Astrocyte of the spinal cord (primary cell): ENCODE measurements around the gene CLCN7.

Source experiments
- DNase-seq: peaks from one replicate; pipeline ENCODE4 v3.0.0; 2011; ENCODE audit warnings: low read depth, low spot score
- H3K4me3 ChIP-seq: 2 replicates; pipeline ENCODE4 v1.5.1; 2011; ENCODE audit warnings: low read depth, mild to moderate bottlenecking, low read length, moderate library complexity
- in situ Hi-C: cut with HindIII; loops from 2 replicates; pipeline ENCODE4 v1.10.0; 2017; ENCODE audit warnings: low sequenced_read_pairs
- TF ChIP-seq, protein P1 (sequence below): IDR thresholded peaks from 2 replicates; pipeline ENCODE4 v1.5.1; 2012; ENCODE audit warnings: low read depth, mild to moderate bottlenecking, low read length, inconsistent platforms

Gene CLCN7

DNA sequence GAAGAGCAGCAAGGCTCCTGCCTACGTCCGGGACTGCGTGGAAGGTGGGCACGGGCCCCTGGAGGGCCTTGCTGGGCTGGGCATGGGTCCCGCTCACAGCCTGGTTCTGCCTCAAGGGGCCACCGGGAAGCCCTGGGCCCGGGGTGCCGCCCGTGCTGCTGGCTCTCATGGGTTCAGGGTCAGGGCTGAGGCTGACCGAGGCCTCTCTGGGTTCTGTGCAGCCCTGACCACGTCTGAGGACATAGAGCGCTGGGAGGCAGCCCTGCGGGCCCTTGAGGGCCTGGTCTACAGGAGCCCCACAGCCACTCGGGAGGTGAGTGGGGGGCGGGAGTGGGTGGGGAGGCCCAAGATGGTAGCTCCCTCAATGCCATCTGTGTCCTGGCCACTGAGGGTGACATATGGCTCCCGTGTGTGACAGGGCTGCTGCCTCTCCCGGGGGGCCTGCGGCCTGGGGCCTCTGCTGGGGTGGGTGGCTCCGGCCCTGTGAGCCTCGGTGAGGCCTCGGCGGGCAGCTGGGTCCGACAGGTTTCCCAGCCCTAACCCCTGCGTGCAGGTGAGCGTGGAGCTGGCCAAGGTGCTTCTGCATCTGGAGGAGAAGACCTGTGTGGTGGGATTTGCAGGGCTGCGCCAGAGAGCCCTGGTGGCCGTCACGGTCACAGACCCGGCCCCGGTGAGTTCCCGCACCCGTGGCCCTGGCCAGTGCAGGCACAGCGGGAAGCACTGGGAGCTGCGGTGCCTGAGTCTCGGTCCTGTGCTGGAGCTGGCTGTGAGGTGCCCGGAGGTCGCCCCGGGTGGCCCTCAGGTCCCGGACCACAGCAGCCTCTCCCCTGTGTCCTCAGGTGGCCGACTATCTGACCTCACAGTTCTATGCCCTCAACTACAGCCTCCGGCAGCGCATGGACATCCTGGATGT, 27.5 kb upstream of the CLCN7 start:
- TF ChIP-seq, protein P1, sequence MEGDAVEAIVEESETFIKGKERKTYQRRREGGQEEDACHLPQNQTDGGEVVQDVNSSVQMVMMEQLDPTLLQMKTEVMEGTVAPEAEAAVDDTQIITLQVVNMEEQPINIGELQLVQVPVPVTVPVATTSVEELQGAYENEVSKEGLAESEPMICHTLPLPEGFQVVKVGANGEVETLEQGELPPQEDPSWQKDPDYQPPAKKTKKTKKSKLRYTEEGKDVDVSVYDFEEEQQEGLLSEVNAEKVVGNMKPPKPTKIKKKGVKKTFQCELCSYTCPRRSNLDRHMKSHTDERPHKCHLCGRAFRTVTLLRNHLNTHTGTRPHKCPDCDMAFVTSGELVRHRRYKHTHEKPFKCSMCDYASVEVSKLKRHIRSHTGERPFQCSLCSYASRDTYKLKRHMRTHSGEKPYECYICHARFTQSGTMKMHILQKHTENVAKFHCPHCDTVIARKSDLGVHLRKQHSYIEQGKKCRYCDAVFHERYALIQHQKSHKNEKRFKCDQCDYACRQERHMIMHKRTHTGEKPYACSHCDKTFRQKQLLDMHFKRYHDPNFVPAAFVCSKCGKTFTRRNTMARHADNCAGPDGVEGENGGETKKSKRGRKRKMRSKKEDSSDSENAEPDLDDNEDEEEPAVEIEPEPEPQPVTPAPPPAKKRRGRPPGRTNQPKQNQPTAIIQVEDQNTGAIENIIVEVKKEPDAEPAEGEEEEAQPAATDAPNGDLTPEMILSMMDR: no peak
- H3K4me3 ChIP-seq: no peak overlapping the region
- no peak for DNase-seq
- in situ Hi-C loops: no loop called here

DNA sequence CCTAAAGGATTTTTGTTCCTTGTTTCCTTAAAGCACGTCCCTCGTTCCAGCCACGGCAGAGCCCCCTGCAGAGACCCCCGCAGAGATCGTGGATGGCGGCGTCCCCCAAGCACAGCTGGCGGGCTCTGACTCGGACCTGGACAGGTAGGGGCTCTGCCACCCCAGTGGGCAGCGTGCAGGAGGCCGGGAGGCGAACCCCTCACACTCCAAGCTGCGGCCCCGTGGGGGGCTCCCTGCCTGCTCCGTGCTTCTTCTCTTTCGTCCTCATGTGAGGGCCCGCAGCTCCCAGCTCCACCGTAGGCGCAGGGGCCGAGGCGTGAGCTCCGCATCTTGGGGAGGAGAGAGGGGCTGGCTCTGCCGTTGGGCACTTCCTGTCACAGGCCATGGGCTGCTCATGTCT, 26.8 kb upstream of the CLCN7 start:
- DNase-seq: no peak
- in situ Hi-C loops: no loop called here
- TF ChIP-seq, protein P1: no peak
- no peak overlapping the region for H3K4me3 ChIP-seq

DNA sequence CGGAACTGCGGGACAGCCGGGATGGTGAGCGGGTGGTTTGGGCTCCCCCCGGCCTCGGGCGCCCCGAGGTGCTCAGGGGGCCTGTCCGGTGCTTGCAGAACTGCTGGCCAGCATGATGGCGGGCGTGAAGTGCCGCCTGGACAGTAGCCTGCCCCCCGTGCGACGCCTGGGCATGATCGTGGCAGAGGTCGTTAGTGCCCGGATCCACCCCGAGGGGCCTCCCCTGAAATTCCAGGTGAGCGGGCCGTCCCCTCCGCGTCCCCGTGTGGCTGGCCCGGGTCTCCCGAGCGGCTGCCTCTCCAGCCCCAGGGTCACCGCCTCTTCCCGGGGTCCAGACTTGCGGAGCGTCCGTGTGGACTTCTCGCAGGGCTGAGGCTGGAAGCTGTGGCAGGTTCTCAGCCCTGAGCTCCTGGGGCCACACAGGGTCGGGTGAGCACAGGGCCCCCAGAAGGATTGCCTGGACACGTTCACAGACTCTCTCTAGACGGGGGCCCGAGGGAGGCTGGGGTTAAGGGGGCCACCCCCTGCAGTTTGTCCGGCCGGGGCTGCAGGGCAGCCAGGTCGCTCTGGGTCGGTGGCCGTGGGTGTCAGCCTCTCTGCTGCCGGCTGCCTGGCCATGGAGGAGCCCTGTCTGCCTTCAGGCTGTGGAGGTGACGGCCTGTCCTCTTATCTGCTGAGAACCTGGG, 25.8 kb upstream of the CLCN7 start:
- TF ChIP-seq, protein P1: no peak
- in situ Hi-C loops: no loop called here
- DNase-seq: no peak
- H3K4me3 ChIP-seq: no peak overlapping the region

DNA sequence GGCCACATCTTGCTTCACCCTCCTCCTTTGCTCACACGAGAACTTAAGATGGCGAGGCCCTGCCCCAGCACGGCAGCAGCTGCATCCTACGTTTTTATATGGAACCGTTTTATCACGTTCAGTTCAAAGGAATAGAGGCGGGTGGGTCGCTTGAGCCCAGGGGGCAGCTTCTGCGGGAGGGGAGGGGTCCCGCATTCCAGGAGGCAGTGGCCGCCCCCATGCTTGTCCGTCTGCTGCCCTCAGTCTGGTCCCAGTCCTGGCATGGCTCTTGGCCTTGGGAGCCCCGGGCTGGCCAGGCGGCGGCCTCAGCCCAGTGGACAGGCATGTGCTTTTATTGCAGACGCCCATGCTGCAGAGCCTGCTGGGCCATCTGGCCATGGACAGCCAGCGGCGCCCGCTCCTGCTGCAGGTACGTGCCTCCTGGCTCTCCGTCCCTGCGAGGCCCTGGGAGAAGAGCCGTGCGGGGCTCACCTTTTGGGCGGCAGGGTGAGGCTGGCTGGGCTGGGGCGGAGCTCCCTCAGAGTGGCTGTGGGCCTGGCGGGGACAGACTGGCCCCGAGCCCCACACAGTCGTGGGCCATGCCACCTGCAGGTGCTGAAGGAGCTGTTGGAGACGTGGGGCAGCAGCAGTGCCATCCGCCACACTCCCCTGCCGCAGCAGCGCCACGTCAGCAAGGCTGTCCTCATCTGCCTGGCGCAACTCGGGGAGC, 25.1 kb upstream of the CLCN7 start:
- no peak overlapping the region for H3K4me3 ChIP-seq
- DNase-seq: no peak
- TF ChIP-seq, protein P1: no peak
- in situ Hi-C loops: no loop called here

DNA sequence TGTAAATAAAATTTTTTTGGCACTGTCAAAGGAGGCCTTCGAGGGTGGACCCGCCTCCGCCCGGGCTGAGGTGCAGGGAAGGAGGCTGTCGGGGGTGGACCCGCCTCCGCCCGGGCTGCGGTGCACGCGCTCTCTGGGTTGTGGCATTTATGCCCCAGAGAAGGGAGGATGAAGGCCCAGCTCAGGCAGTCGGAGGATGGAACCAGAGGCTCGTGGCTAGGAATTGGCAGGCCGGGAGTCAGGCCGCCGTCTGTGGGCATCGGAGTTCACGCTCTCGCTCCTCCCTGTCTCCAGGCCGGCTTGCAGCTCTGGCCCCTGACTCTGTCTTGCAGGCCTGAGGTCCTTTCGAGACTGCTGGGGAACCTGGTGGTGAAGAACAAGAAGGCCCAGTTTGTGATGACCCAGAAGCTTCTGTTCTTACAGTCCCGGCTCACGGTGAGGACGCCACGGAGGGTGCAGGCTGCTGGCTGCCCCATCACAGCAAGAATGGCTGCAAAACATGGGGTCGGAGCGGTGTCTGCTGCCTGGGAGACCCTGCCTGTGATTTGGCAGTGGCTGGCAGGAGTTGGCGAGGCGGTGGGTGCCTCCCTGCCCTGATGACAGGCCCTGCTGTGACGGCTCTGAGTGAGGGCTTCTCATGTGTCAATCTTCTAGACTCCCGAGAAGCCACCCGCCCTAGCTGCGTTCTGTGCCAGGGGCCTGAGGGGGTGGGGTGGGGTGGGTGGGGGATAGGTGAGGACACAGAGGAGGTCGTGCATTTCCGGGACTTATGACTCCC, 24.3 kb upstream of the CLCN7 start:
- DNase-seq: no peak
- no peak overlapping the region for H3K4me3 ChIP-seq
- TF ChIP-seq, protein P1: no peak
- in situ Hi-C loops: no loop called here
